Peyer's patch (tissue), 4 donors: ENCODE results near the gene ARL15.

ENCODE experiments used
- POLR2A ChIP-seq, 2 donors: fragments of 450-650 bp; IDR thresholded peaks; one replicate each; pipeline ENCODE4 v1.5.1; 2017; ENCODE audit warnings: antibody characterized with exemption in 2 of 2, mild to moderate bottlenecking in 2 of 2, moderate library complexity in 2 of 2
- TF ChIP-seq, protein P1 (sequence below), 6 experiments: fragments of 450-650 bp in 4 of 6; fragments of 200-600 bp in 2 of 6; sonication (generic) in 1 of 6; IDR thresholded peaks; one replicate each; pipeline ENCODE4 v1.5.1; 2017 to 2019; ENCODE audit warnings: antibody characterized with exemption in 6 of 6, mild to moderate bottlenecking in 3 of 6, moderate library complexity in 1 of 6

DNA sequence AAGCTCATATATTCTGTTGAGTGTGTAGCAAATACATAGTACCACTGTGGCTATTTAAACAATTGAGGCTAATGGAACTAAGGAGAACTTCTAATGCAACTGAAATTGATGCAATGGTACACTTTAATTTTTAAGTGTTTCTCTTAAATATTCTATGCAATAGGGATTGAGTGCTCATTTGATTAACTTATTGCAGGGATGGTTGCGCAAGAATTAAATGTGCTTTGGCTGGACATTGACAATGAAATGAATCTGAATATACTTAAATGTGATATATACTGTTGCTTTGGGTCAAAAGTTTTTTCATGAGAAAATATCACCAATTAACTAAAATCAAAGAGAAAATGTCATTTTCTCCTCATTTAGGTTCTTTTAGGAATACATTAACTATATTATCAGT, 227.1 kb downstream of the ARL15 start:
- TF ChIP-seq, protein P1, sequence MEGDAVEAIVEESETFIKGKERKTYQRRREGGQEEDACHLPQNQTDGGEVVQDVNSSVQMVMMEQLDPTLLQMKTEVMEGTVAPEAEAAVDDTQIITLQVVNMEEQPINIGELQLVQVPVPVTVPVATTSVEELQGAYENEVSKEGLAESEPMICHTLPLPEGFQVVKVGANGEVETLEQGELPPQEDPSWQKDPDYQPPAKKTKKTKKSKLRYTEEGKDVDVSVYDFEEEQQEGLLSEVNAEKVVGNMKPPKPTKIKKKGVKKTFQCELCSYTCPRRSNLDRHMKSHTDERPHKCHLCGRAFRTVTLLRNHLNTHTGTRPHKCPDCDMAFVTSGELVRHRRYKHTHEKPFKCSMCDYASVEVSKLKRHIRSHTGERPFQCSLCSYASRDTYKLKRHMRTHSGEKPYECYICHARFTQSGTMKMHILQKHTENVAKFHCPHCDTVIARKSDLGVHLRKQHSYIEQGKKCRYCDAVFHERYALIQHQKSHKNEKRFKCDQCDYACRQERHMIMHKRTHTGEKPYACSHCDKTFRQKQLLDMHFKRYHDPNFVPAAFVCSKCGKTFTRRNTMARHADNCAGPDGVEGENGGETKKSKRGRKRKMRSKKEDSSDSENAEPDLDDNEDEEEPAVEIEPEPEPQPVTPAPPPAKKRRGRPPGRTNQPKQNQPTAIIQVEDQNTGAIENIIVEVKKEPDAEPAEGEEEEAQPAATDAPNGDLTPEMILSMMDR (IDR thresholded peaks at IDR 0.05): no peak
- TF ChIP-seq POLR2A (IDR thresholded peaks at IDR 0.05): no peak
